ENCODE data around the gene ISL1.

Gene ISL1

GRCh38 chr5:51387884-51388275 is 4.6 kb downstream of the ISL1 start:
- no peak for DNase-seq

GRCh38 chr5:51388488-51389287 is 5.4 kb downstream of the ISL1 start:
- no peak for DNase-seq

- no peak for DNase-seq
Observed at GRCh38 chr5:51389288-51389576, 6.0 kb downstream of the ISL1 start.

- DNase-seq = no peak
Observed at GRCh38 chr5:51389577-51390463, 6.6 kb downstream of the ISL1 start.

GRCh38 chr5:51391175-51391574 is 7.9 kb downstream of the ISL1 start:
- DNase-seq = no peak

GRCh38 chr5:51392689-51393199 is 9.5 kb downstream of the ISL1 start:
- DNase-seq = no peak

- DNase-seq = no peak
Observed at GRCh38 chr5:51394609-51395008, 11.4 kb downstream of the ISL1 start.

- DNase-seq = no peak
Observed at GRCh38 chr5:51395245-51395644, 12.0 kb downstream of the ISL1 start.

- no peak for DNase-seq
Observed at GRCh38 chr5:51395666-51396356, 12.6 kb downstream of the ISL1 start.

GRCh38 chr5:51396797-51397196 is 13.5 kb downstream of the ISL1 start:
- DNase-seq = no peak

- no peak for DNase-seq
Observed at GRCh38 chr5:51397996-51398395, 14.7 kb downstream of the ISL1 start.

GRCh38 chr5:51398875-51399642 is 15.8 kb downstream of the ISL1 start:
- no peak for DNase-seq

- no peak for DNase-seq
Observed at GRCh38 chr5:51399643-51400006, 16.4 kb downstream of the ISL1 start.

GRCh38 chr5:51404255-51404654 is 21.0 kb downstream of the ISL1 start:
- DNase-seq = no peak

GRCh38 chr5:51411921-51412325 is 28.7 kb downstream of the ISL1 start:
- no peak for DNase-seq

- DNase-seq = no peak
Observed at GRCh38 chr5:51414516-51414915, 31.3 kb downstream of the ISL1 start.

GRCh38 chr5:51416149-51416548 is 32.9 kb downstream of the ISL1 start:
- no peak for DNase-seq

- DNase-seq = no peak
Observed at GRCh38 chr5:51433052-51433710, 49.9 kb downstream of the ISL1 start.

GRCh38 chr5:51439232-51439631 is 56.0 kb downstream of the ISL1 start:
- no peak for DNase-seq
